ENCODE results near the gene IL1RAPL2. TPM values are rescaled to one million over a fixed set of nuclear protein-coding genes. Genes with fewer than 3 reads are reported as not detected.

IL1RAPL2 gene
- total and polyA plus RNA-seq, 10 of the 15 experiments (the other 5 are each of a cell fraction or from before 2014, with no cell fraction given), result 0.19 TPM; not detected in 9

DNA sequence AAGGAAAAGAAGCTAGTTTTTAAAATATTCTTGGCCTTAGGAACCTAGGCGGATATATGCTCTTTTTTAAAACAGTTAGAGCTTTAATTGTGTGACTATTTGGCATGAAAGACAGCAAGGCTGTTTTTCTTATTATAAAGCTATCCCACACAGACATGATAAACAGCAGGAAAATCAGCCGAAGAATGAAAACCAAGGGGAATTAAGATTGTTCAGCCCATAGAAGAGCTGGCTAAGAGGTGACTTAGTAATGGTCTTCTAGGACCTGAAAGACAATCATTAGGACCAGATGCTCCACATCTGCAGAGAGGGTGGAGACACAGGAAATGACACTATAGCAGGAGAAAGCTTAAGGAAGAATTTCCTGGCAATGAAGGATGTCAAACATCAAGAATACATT lies 1085.0 kb downstream of the IL1RAPL2 start:
- RAD21 ChIA-PET (ENCODE audit: unreplicated experiment), result no interaction called here
- no peaks in the 10 kb centered on the region for H3K36me3 ChIP-seq (ENCODE audit: control insufficient read depth in 2 of 2, insufficient read depth in 2 of 2, low read length in 1 of 2)
- no peaks in the 10 kb centered on the region for H3K27me3 ChIP-seq (replicated peaks in 1 of 2; ENCODE audit: control insufficient read depth in 2 of 2, insufficient read depth in 2 of 2, low read length in 1 of 2)
- in situ Hi-C loops (cut with MboI) (no loop called here), intact Hi-C loops (cut with micrococcal nuclease; ENCODE audit: unreplicated experiment) (no loop called here)
- TF ChIP-seq CBX3 (IDR thresholded peaks at IDR 0.05; ENCODE audit: borderline replicate concordance, low read depth) (no peak), IKZF2 (IDR thresholded peaks at IDR 0.05) (no peak), HDAC6 (IDR thresholded peaks at IDR 0.05; ENCODE audit: unreplicated experiment) (no peak), ETV6 (conservative IDR thresholded peaks at IDR 0.05 in 1 of 2, IDR thresholded peaks at IDR 0.05 in 1 of 2; ENCODE audit: borderline replicate concordance in 1 of 2, low read depth in 1 of 2) (no peak), ZNF622 (IDR thresholded peaks at IDR 0.05) (no peak), HDAC2 (IDR thresholded peaks at IDR 0.05) (no peak), RFX5 (IDR thresholded peaks at IDR 0.05; ENCODE audit: low read depth, low read length) (no peak), TCF12 (IDR thresholded peaks at IDR 0.05; ENCODE audit: low read depth, low read length) (no peak), RCOR1 (conservative IDR thresholded peaks at IDR 0.05; ENCODE audit: low read depth, low read length) (no peak), KLF5 (IDR thresholded peaks at IDR 0.05; ENCODE audit: partially characterized antibody) (no peak), POLR2AphosphoS5 (IDR thresholded peaks at IDR 0.05; ENCODE audit: low read length) (no peak), GABPA (IDR thresholded peaks at IDR 0.05; ENCODE audit: low read depth) (no peak), RB1 (IDR thresholded peaks at IDR 0.05; ENCODE audit: borderline replicate concordance) (no peak), MEF2A (IDR thresholded peaks at IDR 0.05; ENCODE audit: insufficient read depth, low read depth, low read length) (no peak), CREB1 (IDR thresholded peaks at IDR 0.05; ENCODE audit: low read depth) (no peak), SIN3A (IDR thresholded peaks at IDR 0.05; ENCODE audit: low read depth, low read length) (no peak), MTA2 (IDR thresholded peaks at IDR 0.05; ENCODE audit: low read depth) (no peak), ZBTB40 (IDR thresholded peaks at IDR 0.05; ENCODE audit: borderline replicate concordance) (no peak)
- TF ChIP-seq, protein P1, sequence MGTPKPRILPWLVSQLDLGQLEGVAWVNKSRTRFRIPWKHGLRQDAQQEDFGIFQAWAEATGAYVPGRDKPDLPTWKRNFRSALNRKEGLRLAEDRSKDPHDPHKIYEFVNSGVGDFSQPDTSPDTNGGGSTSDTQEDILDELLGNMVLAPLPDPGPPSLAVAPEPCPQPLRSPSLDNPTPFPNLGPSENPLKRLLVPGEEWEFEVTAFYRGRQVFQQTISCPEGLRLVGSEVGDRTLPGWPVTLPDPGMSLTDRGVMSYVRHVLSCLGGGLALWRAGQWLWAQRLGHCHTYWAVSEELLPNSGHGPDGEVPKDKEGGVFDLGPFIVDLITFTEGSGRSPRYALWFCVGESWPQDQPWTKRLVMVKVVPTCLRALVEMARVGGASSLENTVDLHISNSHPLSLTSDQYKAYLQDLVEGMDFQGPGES (IDR thresholded peaks at IDR 0.05), result no peak
- TF ChIP-seq, protein P2, sequence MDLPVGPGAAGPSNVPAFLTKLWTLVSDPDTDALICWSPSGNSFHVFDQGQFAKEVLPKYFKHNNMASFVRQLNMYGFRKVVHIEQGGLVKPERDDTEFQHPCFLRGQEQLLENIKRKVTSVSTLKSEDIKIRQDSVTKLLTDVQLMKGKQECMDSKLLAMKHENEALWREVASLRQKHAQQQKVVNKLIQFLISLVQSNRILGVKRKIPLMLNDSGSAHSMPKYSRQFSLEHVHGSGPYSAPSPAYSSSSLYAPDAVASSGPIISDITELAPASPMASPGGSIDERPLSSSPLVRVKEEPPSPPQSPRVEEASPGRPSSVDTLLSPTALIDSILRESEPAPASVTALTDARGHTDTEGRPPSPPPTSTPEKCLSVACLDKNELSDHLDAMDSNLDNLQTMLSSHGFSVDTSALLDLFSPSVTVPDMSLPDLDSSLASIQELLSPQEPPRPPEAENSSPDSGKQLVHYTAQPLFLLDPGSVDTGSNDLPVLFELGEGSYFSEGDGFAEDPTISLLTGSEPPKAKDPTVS (IDR thresholded peaks at IDR 0.05; ENCODE audit: low read depth, low read length), result no peak
- no peaks in the 10 kb centered on the region for H3K79me2 ChIP-seq (ENCODE audit: control insufficient read depth, insufficient read depth, low read length)
- no peak for DNase-seq (ENCODE audit: low read depth, low spot score)
- no peaks in the 10 kb centered on the region for H4K20me1 ChIP-seq (ENCODE audit: control insufficient read depth, insufficient read depth)
- no peaks in the 10 kb centered on the region for H3K4me1 ChIP-seq (ENCODE audit: control insufficient read depth, insufficient read depth, low read length)
- WGBS (ENCODE audit: insufficient coverage, insufficient replicate concordance, low lambda C conversion rate, missing lambda C conversion rate), result 52% methylated on average over 2 of the region's 2 CpGs
- BruUV-seq (replicated peaks), result no TSS peak
- H2AFZ ChIP-seq (ENCODE audit: control insufficient read depth, low read depth, low read length), result no peak overlapping the region
- no peak overlapping the region for H3K9ac ChIP-seq (ENCODE audit: control insufficient read depth, insufficient read depth, low read length)
- CTCF ChIA-PET, result no interaction called here
- H3K9me3 ChIP-seq (replicated peaks; ENCODE audit: control insufficient read depth, insufficient read depth, low read length), result no peaks in the 10 kb centered on the region
- FAIRE-seq, result no peak
- SMC1A ChIA-PET (ENCODE audit: uncharacterized antibody, unreplicated experiment), result no interaction called here
- ATAC-seq, result no peak
- no peak overlapping the region for H3K4me2 ChIP-seq (ENCODE audit: control insufficient read depth, insufficient read depth)
- no peak overlapping the region for H3K27ac ChIP-seq (ENCODE audit: control insufficient read depth, insufficient read depth)
- no peak overlapping the region for H3K4me3 ChIP-seq
- POLR2A ChIA-PET, result no interaction called here
